DMS114 treated with DMSO at 0.1 percent for 48 hours (cell line): Measurements from ENCODE around the gene DYNLT5.
"Not testable (repeated sequence)": the region's sequence is repeated elsewhere in the genome, so short reads cannot be mapped to it uniquely, and the experiment has no call there.

ENCODE experiments used
- DNase-seq: peaks from one replicate; lab custom pipeline; 2025; ENCODE audit not compliant: unreplicated experiment; lab: John Stamatoyannopoulos, UW

The DYNLT5 gene

DNA sequence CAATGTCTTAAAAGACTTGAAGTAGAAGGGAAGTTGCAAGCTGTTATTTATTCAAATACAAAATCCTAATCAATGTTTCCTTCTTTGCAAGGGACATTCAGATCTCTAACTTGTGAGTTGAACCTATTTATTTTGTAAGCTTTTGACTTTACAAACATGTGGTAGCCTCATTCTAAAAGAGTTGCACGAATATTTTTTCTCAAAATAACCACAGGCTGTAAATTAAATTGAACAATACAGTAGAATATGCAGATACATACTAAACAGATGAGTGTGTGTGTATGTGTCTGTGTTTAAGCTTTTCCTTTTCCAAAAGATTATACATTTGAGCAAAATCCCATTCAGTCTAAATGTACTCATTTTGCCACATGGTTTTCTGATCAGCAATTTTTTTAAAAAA lies 4.8 kb upstream of the DYNLT5 start:
- no peak for DNase-seq

- DNase-seq = no peak
Observed at GRCh38 chr1:66750577-66750976, 1.7 kb upstream of the DYNLT5 start.

DNA sequence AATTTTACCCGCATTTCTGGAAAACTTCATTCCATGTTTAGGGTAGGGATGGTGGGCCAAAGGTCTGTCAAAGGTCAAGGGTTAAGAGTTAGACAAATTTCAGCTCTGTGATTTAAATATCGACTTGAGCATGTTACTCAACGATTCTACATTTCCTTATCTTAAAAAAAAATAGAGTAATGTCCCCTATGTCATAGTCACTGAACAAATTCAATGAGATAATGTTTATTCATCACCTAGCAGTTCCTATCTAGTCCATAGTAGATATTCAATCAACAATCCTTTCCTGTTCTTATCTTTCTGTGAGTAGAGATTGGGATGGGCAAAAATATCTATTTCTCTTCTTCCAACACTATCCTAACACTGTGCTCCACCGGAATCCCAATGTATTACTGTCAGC lies 1.1 kb upstream of the DYNLT5 start:
- no peak for DNase-seq

DNA sequence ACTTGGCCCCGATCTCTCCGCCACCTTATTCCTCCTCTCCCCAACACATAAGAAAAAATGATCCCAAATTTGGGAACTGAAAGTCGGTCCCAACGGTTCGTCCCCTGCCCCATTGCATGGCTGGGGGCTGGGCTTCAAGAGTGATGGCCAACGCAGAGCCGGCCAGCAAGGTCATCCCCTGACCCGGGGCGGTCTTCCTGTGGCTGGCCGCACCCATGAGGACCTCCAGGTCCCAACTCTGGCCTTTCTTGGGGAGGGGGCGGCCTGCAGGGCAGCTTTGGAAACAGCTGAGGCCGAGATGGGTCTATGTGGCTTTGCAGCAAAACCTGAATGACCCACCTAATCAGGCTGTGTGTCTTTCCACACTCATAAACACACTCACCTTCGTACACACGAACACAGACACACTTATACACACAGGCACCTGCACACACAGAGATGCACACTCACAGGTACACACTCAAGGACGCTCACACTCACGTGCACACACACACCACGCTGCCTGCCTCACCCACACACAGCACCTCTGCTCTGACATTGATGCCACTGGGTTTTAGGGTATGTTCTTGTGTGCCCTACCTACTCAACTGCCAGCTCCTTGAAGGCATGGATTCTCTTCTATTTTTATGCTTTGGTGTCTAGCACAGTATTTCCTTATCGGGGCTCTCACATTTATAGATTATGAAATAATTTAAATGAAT lies 562 bp downstream of the DYNLT5 start:
- DNase-seq = no peak

- DNase-seq = no peak
Observed at GRCh38 chr1:66757722-66758240, 5.5 kb downstream of the DYNLT5 start.

DNA sequence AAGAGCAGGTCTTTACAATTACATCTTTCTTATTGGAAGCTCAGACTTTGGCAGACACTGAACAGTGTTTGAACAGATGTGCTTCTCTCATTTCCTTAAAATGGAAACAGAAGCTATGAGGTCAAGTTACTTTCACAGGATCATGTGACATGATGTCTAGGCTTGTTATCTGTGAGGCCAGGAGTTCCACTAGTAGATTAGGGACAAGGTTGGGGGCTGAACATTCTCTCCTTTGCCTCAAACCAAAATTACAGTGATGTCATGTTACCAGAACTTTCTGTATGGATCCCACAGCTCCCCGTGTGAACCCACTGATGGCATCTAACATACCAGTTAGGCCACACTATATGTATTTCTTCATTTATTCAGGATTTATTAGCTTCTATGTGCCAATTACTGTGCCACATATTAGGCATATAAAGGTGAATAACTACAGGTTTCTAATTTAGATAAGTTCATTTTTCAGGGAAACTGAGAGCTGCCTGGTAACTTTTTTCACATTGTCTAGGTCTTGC lies 6.0 kb downstream of the DYNLT5 start:
- DNase-seq = no peak

DNA sequence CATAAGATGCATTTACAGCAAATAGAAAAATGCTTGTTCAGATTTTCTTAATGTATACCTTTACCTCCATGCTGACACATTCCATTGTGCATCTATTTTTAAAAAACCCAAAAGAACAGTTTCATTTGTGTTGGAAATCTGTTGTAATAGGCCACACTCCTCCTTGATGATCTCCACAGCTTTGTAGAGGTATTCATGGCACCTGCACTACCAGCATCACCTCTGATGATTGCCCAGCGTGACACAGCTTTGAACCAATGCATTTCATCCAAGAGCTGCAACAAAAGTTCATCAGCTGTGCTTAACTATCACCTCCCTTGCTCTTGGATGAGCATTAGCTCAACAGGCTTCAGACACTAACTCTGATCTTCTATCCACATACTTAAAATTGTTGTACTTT lies 8.2 kb downstream of the DYNLT5 start:
- no peak for DNase-seq

- DNase-seq = no peak
Observed at GRCh38 chr1:66761221-66761620, 9.0 kb downstream of the DYNLT5 start.

DNA sequence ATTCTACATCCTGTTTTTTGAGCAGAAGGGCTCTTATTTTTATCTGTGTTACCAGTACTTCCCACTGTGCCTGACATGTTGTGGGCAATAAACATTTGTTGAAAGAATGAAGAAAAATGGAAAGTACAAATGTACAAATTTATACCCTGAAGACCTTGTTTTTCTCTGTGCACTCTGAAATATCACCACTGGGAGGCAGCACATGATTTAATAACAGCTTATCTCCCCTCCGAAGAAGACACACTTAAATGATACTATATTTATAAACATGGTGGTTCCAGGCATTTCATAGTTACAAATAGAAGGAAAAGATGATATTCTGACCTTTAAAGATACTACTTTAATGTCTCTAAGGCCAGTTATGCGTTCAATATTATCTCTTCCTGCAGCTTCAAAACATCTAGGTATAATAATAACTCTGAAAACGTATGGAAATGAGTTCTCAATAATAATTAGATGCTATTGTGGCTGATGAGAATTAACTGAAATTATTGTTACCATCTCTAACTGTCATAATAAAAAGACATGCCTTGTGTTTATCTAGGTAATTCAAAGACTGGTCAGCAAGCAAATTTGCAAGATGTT lies 12.8 kb downstream of the DYNLT5 start:
- peak; percentile 60 for DNase-seq

DNA sequence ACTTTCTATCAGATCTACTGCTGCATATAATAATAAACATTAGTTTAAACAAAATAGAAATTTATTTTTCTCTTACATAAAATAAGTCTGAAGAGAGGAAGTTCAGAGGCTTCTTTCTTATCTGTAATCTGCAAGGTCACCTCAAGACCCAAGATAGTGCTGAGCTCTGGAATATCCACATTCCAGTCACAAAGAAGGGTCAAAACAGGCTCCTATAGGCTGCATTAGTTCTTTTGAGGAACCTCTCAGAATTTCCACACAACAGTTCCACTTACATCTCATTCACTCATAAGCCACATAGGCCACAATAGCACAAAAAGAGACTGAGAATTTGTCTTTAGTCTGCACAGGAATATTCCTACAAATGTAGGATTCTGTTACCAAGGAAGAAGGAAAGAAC lies 15.4 kb downstream of the DYNLT5 start:
- DNase-seq = no peak

GRCh38 chr1:66768965-66769364 lies 16.7 kb downstream of the DYNLT5 start:
- DNase-seq = no peak

GRCh38 chr1:66769512-66770229 lies 17.4 kb downstream of the DYNLT5 start:
- DNase-seq = no peak

- no peak for DNase-seq
Observed at GRCh38 chr1:66770240-66770639, 18.0 kb downstream of the DYNLT5 start.

DNA sequence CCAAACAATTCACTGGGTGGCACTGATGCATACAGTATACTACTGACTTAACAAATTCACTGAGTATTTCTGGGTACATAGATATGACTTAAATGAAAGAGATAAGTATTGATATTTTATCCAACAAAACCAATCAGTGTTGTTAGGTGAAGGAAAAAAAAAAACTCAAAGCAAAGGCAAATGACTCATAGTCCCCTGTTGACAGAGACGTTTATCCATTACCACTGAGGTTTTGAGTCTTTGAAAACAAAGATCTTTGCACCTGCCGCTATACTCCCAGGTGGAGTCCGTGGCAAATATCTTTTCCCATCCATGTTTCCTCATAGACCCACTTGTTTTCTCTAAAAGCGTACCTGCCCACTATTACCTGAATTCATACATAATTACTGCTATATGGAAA lies 18.4 kb downstream of the DYNLT5 start:
- no peak for DNase-seq

- no peak for DNase-seq
Observed at GRCh38 chr1:66773227-66773626, 21.0 kb downstream of the DYNLT5 start.

GRCh38 chr1:66774438-66774837 lies 22.2 kb downstream of the DYNLT5 start:
- DNase-seq = no peak

GRCh38 chr1:66775646-66776045 lies 23.4 kb downstream of the DYNLT5 start:
- no peak for DNase-seq

GRCh38 chr1:66777831-66778230 lies 25.6 kb downstream of the DYNLT5 start:
- no peak for DNase-seq

GRCh38 chr1:66778266-66778665 lies 26.0 kb downstream of the DYNLT5 start:
- no peak for DNase-seq

DNA sequence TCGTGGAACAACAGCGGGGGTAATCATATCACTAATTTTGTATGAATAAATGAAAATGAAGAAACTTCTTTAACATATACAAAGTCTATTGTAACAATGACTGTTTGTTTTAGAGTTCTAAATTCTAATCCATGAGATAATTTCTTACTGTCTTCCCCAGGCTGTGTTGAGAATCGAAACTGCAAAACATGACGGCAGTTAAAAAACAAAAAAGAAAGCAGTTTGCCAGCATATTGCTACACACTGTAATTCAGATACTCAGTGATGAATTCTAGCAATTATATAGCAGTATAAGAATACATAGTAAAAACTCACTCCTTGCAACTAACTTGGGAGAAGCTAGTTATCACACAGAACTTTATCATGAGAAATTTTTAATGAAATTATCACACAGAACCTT lies 26.7 kb downstream of the DYNLT5 start:
- no peak for DNase-seq

DNA sequence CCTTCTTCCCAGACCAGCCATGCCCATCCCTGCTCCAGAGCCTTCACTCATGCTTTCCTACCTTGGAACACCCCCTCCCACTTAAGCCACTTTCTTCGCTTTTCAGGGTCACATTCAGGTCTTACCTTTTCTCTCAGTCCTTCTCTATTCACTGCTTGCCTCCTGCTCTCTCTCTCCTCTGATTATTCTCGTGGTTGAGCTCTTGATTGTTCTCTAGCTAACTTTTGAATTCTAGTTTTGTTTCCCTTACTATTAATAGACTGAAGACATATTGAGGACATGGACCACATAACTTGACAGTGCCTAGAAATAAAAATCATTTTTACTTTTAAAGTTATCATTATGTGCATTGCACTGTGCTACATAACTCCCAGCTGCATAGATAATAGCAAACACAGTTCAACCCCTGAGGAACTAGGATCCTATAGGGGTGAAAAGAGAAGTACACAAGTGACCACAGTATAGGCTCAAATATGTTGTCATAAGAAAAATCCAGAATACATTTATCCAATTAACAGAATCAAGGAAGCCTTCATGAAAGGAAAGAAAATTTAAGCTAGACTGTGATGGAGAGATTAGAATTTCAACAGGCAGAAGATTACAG lies 27.3 kb downstream of the DYNLT5 start:
- no peak for DNase-seq

- DNase-seq = not testable (repeated sequence)
Observed at GRCh38 chr1:66785800-66786199, 33.5 kb downstream of the DYNLT5 start.
